GM18951 (cell line): ENCODE results near the gene CASP2.

Source experiments
- POLR2A ChIP-seq: IDR thresholded peaks from 4 replicates; pipeline ENCODE4 v1.6.1; 2011; ENCODE audit warnings: mild to moderate bottlenecking; ENCODE audit not compliant: insufficient read length, insufficient read depth; ENCODE audit errors: extremely low read depth
- in situ Hi-C: fragments of 300-500 bp; cut with MboI; formaldehyde crosslinking; loops from one replicate; pipeline ENCODE4 v1.12.0; 2022; ENCODE audit warnings: low sequenced_read_pairs, mixed read lengths, inconsistent platforms; ENCODE audit not compliant: unreplicated experiment

CASP2 gene

GRCh38 chr7:143287935-143288826, at the start of gene CASP2:
TSS of gene CASP2 (plus strand) at chr7:143288351. CDS start at chr7:143288456, 105 bp downstream.
- peak; percentile 89 for TF ChIP-seq POLR2A
- in situ Hi-C loops = no loop called here

DNA sequence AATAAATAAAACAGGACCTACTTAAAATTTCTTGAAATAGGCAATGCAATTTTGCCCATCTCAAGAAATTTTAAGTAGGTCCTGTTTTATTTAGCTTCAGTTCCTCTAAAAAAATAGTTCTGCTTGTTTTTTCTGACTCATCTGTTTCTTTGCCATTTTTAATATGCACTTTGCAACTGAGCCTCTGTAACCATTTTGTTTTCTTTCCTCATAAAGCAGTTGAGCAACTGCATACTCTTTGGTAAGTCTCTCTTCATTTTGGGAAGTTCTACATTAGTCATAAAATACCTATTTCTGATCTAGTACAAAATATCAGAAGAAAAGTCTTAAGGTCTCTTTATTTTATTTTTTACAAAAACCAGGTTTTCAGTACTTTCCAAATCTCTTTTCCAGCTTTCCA, 48.3 kb upstream of the CASP2 start:
- in situ Hi-C loops = no loop called here
- TF ChIP-seq POLR2A = no peak

DNA sequence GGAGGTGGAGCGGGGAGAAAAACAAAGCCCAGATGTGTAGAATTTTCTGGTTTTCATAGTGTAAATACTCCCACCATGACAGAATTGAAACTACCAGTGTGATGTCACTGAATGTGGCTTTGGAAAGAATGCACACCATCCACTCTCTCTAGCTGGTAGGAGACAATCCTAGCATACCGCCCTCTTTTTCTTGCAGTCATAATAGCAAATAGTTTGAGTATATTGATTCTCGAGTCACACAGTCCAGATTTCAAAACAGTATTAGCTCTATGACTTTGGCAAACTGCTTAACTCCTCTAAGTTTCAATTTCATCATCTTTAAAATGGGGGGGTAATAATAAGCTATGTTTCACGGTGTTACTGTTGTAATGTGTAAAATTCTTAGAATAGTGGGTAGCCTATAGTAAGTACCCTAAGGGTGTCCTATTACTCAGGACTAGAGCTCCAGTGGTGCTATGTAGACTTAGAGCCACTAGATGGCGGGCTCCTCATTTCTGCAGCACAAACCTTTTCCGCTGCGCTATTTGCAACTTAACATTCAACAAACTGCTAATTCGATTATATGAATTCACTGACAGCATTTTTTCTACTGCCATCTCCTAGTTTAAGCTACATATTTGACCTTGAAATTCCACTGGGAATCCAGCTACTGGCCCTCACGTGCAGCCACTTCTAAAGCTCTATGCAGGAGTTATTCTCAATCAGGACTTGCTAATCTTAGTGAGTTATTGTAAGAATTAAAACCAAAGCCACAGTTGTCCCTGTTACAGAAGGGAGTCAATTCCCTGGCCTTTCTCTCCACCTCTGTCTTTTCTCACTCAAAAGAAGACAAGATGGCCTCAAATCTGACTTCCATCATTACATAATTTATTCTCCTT, 47.6 kb upstream of the CASP2 start:
- no peak for TF ChIP-seq POLR2A
- in situ Hi-C loops = no loop called here

DNA sequence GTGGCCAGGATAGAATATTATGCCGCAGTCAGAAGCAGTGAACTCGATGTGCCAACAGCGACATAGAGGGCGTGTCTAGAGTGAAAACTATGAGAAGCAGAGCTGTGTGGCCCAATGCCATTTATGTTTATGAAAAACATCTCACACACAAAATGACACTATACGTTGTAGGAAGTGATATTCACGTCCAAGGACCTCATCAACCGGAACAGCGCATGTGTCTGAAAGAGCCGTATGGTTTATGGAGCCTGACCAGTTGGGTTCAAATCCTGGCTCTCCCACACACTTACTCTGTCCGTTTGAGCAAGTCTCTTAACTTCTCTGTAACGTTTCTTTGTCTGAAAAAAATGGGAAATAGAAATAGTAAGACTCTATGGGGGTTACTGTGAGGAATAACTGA, 45.8 kb upstream of the CASP2 start:
- no peak for TF ChIP-seq POLR2A
- in situ Hi-C loops = no loop called here

DNA sequence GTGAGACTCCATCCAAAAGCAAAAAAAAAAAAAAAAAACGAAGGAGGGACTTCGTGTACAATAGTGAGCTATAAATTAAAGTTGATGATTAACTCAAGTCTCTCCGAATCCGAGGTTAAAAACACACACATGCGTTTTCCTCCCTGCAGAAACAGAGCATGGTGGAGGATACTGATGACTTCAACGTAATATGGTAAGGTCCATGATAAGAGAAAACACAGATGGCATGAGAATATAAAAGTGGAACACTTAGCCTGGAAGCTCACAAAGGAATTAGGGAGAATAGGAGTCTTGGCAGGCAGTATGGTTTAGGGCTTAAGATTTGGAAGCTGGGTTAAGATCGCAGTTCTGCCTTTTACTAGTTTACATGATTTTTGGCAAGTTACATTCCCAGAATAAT, 45.0 kb upstream of the CASP2 start:
- in situ Hi-C loops = no loop called here
- no peak for TF ChIP-seq POLR2A

GRCh38 chr7:143243614-143244013, 44.5 kb upstream of the CASP2 start:
- TF ChIP-seq POLR2A = no peak
- in situ Hi-C loops = no loop called here

GRCh38 chr7:143244321-143244720, 43.8 kb upstream of the CASP2 start:
- in situ Hi-C loops = no loop called here
- TF ChIP-seq POLR2A = no peak

GRCh38 chr7:143245123-143245522, 43.0 kb upstream of the CASP2 start:
- in situ Hi-C loops = no loop called here
- TF ChIP-seq POLR2A = no peak

DNA sequence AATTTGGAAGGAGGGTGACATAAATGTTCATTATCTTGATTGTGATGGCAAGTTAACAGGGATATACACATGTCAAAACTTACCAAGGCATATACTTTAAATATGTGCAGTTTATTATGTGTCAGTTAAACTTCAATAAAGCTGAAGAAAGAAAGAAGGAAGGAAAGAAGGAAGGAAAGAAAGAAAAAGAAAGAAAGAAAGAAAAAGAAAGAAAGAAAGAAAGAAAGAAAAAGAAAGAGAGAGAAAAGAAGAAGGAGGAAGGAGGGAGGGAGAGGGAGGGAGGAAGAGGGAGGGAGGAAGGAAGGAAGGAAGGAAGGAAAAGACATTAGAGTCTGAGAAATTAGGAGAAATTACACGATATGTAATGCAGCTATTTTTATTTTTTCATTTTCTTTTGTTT, 40.8 kb upstream of the CASP2 start:
- no peak for TF ChIP-seq POLR2A
- in situ Hi-C loops = no loop called here

DNA sequence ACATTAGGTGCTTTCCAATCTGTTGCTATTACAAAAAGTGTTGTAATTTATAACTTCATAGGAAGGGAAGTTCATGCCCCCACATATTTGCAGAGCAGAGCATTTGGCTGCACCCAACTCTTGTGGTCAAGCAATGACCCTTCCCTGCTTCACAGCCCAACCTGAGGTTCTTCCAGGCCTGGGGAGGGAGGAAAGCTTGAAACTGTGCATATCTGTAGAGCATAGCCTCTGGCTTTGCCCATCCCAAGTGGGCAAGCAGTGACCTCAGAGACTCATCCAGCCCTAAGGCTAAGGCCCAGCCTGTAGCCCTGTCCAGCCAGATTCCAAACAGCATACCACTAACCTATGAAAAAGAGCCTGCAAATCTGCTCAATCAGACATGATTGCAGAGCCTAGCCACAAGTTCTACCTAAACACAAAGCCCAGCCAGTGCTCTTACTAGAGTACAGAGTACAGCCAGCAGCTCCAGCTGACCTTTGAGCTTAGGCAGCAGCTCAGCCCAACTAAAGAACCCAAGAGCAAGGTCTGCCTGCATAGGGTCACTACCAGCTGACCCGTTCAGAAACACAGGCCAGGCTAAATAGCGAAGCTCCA, 39.3 kb upstream of the CASP2 start:
- in situ Hi-C loops = no loop called here
- TF ChIP-seq POLR2A = no peak

GRCh38 chr7:143250199-143250598, 38.0 kb upstream of the CASP2 start:
- no peak for TF ChIP-seq POLR2A
- in situ Hi-C loops = loop anchor here (10.0 kb wide), 1 partner anchor 165 kb away; no protein-coding TSS in a partner anchor

GRCh38 chr7:143250822-143251221, 37.3 kb upstream of the CASP2 start:
- TF ChIP-seq POLR2A = no peak
- in situ Hi-C loops = loop anchor here (10.0 kb wide), 1 partner anchor 164 kb away; no protein-coding TSS in a partner anchor

- TF ChIP-seq POLR2A = no peak
- in situ Hi-C loops = loop anchor here (10.0 kb wide), 1 partner anchor 163 kb away; no protein-coding TSS in a partner anchor
Measured at GRCh38 chr7:143252006-143252405, 36.1 kb upstream of the CASP2 start.
